CD4-positive, alpha-beta memory T cell (primary cell): ENCODE measurements around the gene HMCES. TPM values are rescaled to one million over a fixed set of nuclear protein-coding genes. Genes with fewer than 3 reads are reported as not detected.

Experiments
- CTCF ChIA-PET: fragments of 350-600 bp; sonication (Branson Sonifier 250); formaldehyde crosslinking; loops from one replicate; lab custom pipeline; 2021; ENCODE audit warnings: inconsistent platforms; ENCODE audit not compliant: partially characterized antibody; lab: Charles Lee
- POLR2A ChIA-PET: fragments of 350-600 bp; sonication (Branson Sonifier 250); formaldehyde crosslinking; loops from one replicate; lab custom pipeline; 2021; ENCODE audit not compliant: partially characterized antibody; lab: Charles Lee
- DNase-seq, 5 donors: peaks; one replicate each; pipeline versions ENCODE4 v3.0.0 to v3.0.0-alpha.2; 2020 to 2022; ENCODE audit warnings: mixed read lengths in 1 of 5
- H3K27ac ChIP-seq: one replicate; pipeline ENCODE4 v1.7.0; 2013; ENCODE audit warnings: low read depth, low read length
- H3K27me3 ChIP-seq: 2 replicates; pipeline ENCODE4 v1.7.0; 2013; ENCODE audit warnings: mild to moderate bottlenecking, low read length, moderate library complexity; ENCODE audit not compliant: insufficient read depth
- H3K36me3 ChIP-seq: 2 replicates; pipeline ENCODE4 v1.7.0; 2013; ENCODE audit warnings: mild to moderate bottlenecking, low read length, moderate library complexity; ENCODE audit not compliant: insufficient read depth
- H3K4me1 ChIP-seq: 2 replicates; pipeline ENCODE4 v1.7.0; 2013; ENCODE audit warnings: mild to moderate bottlenecking, low read length, moderate library complexity; ENCODE audit not compliant: insufficient read depth
- H3K4me3 ChIP-seq, 2 donors: one replicate each; pipeline ENCODE4 v1.7.0; 2013; ENCODE audit warnings: low read length in 2 of 2, mild to moderate bottlenecking in 1 of 2
- H3K9me3 ChIP-seq, 2 donors: one replicate each; pipeline ENCODE4 v1.7.0; 2013; ENCODE audit warnings: low read length in 2 of 2, control low read depth in 1 of 2; ENCODE audit not compliant: control insufficient read depth in 1 of 2
- H3K27ac Mint-ChIP-seq, 7 donors: one replicate each; pipeline ENCODE4 v1.8.0; 2020 to 2021; ENCODE audit warnings: mixed read lengths in 7 of 7, mild to moderate bottlenecking in 6 of 7, inconsistent platforms in 3 of 7, moderate library complexity in 3 of 7
- H3K27me3 Mint-ChIP-seq, 2 donors: one replicate each; pipeline ENCODE4 v1.8.0; 2020 to 2021; ENCODE audit warnings: mixed read lengths in 2 of 2
- H3K36me3 Mint-ChIP-seq, 2 donors: one replicate each; pipeline ENCODE4 v1.8.0; 2020 to 2021; ENCODE audit warnings: mixed read lengths in 2 of 2, inconsistent platforms in 1 of 2, mild to moderate bottlenecking in 1 of 2
- H3K4me1 Mint-ChIP-seq, 4 donors: one replicate each; pipeline ENCODE4 v1.8.0; 2020 to 2021; ENCODE audit warnings: mixed read lengths in 4 of 4, mild to moderate bottlenecking in 1 of 4
- H3K4me3 Mint-ChIP-seq, 8 donors: one replicate each; pipeline ENCODE4 v1.8.0; 2020 to 2021; ENCODE audit warnings: mixed read lengths in 8 of 8, mild to moderate bottlenecking in 7 of 8, moderate library complexity in 6 of 8, inconsistent platforms in 3 of 8
- H3K9me3 Mint-ChIP-seq, 8 donors: one replicate each; pipeline ENCODE4 v1.8.0; 2020 to 2021; ENCODE audit warnings: mixed read lengths in 8 of 8, mild to moderate bottlenecking in 5 of 8, inconsistent platforms in 3 of 8, moderate library complexity in 1 of 8
- intact Hi-C: fragments of 100-400 bp; cut with micrococcal nuclease; formaldehyde crosslinking; loops from one replicate; pipeline ENCODE4 v1.15.1; 2023
- polyA plus RNA-seq, 2 donors: library from polyadenylated mRNA; unstranded; fragments of 300-500 nt; fragmentation: Illumina TruSeq; gene quantifications; one replicate each; pipeline ENCODE4 v1.2.3, GENCODE V29; 2021
- total RNA-seq, 2 experiments: library from RNA; stranded (reverse); gene quantifications; one replicate each; pipeline ENCODE4 v1.2.3, GENCODE V29; 2021

HMCES gene
- total and polyA plus RNA-seq, 4 experiments from 2014 or later, result 50.1 to 100 (median 76.3) TPM

DNA sequence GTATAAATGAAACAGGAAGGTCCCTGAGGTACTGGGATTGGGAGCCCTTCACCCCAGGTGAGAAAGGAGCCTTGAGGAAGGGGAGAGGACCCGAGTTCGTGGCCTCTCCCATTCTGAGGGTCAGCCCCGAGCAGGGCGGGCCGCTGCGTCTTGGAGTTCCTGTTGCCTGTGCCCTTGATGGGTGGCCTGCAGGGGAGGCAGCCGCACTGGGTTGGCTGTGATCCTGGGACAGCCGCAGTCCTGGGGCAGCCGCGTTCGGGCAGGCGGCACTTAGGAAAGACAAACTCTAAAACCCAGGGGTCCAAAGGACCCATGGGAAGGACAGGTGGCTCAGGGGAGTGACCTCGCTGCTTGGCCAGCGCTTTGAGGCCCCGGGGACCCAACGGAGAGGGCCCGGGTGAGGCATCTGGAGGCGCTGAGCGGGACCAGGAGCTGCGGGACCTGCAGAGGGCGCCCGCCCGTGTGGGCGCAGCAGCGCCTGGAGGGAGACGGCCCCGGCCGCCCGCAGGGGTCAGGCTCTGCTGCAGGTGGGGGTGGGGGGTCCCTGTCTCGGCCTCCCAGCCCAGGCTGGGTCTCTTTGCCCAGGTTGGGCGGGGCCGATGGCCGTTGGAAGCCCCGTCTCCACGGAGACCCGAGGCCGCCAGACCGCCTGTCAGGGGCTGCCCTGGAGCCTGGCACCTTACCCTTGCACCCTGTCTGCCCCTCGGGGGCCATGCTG lies 65.1 kb downstream of the HMCES start:
- H3K27ac ChIP-seq, result no peak overlapping the region
- H3K4me3 Mint-ChIP-seq, result peak overlapping the region in 5 of 8 donors; percentile 13 to 78 (median 52)
- no peak overlapping the region for H3K27ac Mint-ChIP-seq
- no peaks in the 10 kb centered on the region for H3K9me3 ChIP-seq
- H3K4me1 ChIP-seq, result peaks cover 10% of the 10 kb centered on the region
- peaks cover 9 to 15% of the 10 kb centered on the region in 2 donors for H3K27me3 Mint-ChIP-seq
- peak in 4 of 5 donors; percentile 10 to 22 (median 11) for DNase-seq
- ChIA-PET POLR2A (no interaction called here), CTCF (no interaction called here)
- no peaks in the 10 kb centered on the region for H3K36me3 Mint-ChIP-seq
- H3K4me3 ChIP-seq, result no peak overlapping the region
- no peaks in the 10 kb centered on the region for H3K27me3 ChIP-seq
- peaks cover 0 to 4% (median 0%) of the 10 kb centered on the region in 8 donors for H3K9me3 Mint-ChIP-seq
- intact Hi-C loops, result loop anchor here (5.0 kb wide), 1 partner anchor 483 kb away; no protein-coding TSS in a partner anchor
- peaks cover 1 to 9% (median 4%) of the 10 kb centered on the region in 4 donors for H3K4me1 Mint-ChIP-seq
- H3K36me3 ChIP-seq, result no peaks in the 10 kb centered on the region

DNA sequence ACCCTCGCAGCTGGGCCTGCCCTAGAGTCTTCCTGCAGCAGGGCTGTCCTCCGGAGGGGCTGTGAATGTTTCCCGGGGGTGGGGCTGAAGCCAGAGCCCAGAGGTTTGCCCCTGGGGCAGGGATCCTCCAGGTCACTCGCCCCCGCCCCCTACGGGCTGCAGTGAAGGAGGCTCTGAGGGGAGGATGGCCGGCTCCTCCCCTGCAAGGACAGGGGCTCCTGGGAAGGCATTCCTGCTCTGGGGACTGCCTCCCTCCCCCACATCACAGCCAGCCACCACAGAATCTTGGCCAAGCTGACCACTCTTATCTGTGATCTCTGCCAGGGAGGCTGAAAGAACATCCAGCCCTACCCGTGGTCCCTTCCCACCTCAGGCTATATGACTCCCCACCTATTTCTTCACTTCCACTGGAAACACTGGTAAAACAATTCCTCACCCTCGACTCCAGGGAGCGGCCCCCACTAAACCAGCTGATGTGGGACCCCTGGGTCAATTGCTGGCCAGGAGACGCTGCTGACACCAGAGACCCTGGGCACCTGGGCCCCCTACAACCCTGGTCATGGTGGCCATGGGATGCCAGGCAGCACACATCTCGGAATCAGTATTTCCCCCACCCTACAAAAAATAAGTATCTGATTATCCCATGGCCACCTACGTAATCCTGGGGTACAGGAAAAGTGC lies 66.0 kb downstream of the HMCES start:
- H3K4me3 Mint-ChIP-seq, result peak overlapping the region in 2 of 8 donors; percentile 8 to 61
- Histone ChIP-seq H3K27ac (no peak overlapping the region), H3K36me3 (no peaks in the 10 kb centered on the region), H3K9me3 (no peaks in the 10 kb centered on the region), H3K4me1 (peaks cover 10% of the 10 kb centered on the region), H3K27me3 (no peaks in the 10 kb centered on the region), H3K4me3 (no peak overlapping the region)
- peaks cover 9 to 15% of the 10 kb centered on the region in 2 donors for H3K27me3 Mint-ChIP-seq
- CTCF ChIA-PET, result no interaction called here
- POLR2A ChIA-PET, result no interaction called here
- no peaks in the 10 kb centered on the region for H3K36me3 Mint-ChIP-seq
- intact Hi-C loops, result loop anchor here (5.0 kb wide), 1 partner anchor 483 kb away; no protein-coding TSS in a partner anchor
- peaks cover 0 to 4% (median 0%) of the 10 kb centered on the region in 8 donors for H3K9me3 Mint-ChIP-seq
- no peak overlapping the region for H3K27ac Mint-ChIP-seq
- peaks cover 1 to 9% (median 4%) of the 10 kb centered on the region in 4 donors for H3K4me1 Mint-ChIP-seq
- no peak for DNase-seq

DNA sequence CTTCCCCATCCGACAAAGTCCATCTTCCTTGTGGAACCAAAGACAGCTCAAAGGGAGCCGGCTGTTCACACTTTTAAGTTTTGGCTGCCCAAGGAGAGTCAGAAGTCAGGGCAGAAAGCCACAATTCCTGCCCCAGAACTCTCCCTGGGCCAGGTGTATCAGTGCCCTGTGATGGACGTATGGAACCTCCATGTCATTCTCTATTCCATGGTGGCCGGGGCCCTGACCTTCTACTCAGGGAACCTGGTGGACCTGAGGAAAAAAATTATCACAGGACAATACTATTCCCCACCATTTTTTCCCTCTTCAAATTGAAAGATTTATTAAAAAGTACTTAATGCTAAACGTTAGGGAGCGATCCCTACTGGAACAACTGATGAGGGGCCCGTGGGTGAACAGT lies 66.6 kb downstream of the HMCES start:
- Histone ChIP-seq H3K27ac (no peak overlapping the region), H3K4me1 (peaks cover 10% of the 10 kb centered on the region), H3K9me3 (no peaks in the 10 kb centered on the region), H3K36me3 (no peaks in the 10 kb centered on the region), H3K27me3 (no peaks in the 10 kb centered on the region), H3K4me3 (no peak overlapping the region)
- Mint-ChIP-seq H3K36me3 (no peaks in the 10 kb centered on the region), H3K4me1 (peaks cover 1 to 9% (median 4%) of the 10 kb centered on the region in 4 donors), H3K27ac (no peak overlapping the region), H3K4me3 (peak overlapping the region in 2 of 8 donors; percentile 8 to 61), H3K27me3 (peaks cover 9 to 15% of the 10 kb centered on the region in 2 donors), H3K9me3 (peaks cover 0 to 4% (median 0%) of the 10 kb centered on the region in 8 donors)
- intact Hi-C loops, result no loop called here
- ChIA-PET CTCF (no interaction called here), POLR2A (no interaction called here)
- no peak for DNase-seq

DNA sequence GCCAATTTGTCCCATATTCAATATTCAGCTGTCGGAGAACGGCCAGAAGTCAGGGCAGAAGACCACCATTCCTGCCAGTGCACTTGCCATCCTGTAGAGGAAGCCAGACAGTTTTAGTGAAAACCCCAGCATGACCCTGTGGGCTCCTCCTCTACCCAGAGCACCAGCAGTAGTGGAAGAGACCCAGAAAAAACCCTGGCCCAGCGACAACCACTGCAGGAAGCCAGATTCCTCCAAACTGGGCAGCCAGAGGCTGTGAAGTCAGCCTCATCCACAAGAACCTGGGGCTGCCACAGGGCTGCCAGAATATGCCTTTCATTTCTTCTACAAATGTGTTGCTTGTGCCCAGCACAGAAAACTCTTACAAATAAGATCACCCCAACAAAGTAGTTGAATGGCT lies 67.3 kb downstream of the HMCES start:
- peak overlapping the region in 1 of 7 donors; percentile 17 for H3K27ac Mint-ChIP-seq
- intact Hi-C loops, result no loop called here
- no peaks in the 10 kb centered on the region for H3K27me3 ChIP-seq
- H3K4me3 Mint-ChIP-seq, result peak overlapping the region in 1 of 8 donors; percentile 43
- peaks cover 1 to 9% (median 4%) of the 10 kb centered on the region in 4 donors for H3K4me1 Mint-ChIP-seq
- ChIA-PET POLR2A (no interaction called here), CTCF (interaction anchor here (0.7 kb wide), 1 partner anchor 9 kb away, joined by 3 read pairs; no protein-coding TSS in a partner anchor)
- H3K9me3 ChIP-seq, result no peaks in the 10 kb centered on the region
- no peaks in the 10 kb centered on the region for H3K36me3 ChIP-seq
- peaks cover 9 to 15% of the 10 kb centered on the region in 2 donors for H3K27me3 Mint-ChIP-seq
- no peak for DNase-seq
- H3K27ac ChIP-seq, result no peak overlapping the region
- H3K4me1 ChIP-seq, result peaks cover 10% of the 10 kb centered on the region
- H3K9me3 Mint-ChIP-seq, result peaks cover 0 to 4% (median 0%) of the 10 kb centered on the region in 8 donors
- H3K4me3 ChIP-seq, result no peak overlapping the region
- no peaks in the 10 kb centered on the region for H3K36me3 Mint-ChIP-seq

DNA sequence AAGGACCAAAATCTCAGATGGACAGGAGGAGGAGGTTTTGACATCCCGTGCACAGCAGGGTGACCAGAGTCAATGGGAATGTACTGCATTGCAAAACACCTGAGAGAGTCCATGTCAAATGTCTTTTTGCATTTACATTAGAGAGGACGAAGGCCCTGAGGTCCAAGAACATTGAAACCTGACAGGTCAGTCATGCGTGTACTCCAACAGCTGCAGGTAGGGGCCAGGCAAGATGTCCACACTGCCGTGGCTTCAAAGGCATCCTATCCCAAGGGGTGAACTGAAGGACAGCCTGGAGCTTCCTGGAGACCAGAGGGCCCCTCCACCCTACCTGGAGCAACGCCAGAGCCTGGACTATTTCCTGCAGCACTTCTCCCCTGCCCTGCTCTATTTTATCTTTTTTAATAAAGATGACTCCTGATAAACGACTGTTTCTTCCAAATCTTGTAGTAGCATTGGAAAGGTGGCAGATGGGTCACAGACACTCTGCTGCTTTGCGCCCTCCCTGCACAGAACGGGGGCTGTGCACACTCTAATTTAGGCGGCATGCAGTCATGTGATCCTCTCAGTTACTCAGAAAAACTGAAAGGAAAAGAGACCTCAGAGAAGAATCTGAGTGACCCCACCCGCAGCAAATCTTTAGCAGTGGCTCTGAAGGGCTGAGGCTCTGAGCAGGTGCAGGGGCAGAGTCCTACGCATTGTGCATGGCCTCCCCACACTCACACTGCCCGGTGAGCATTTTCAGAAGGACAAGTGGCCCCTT lies 68.2 kb downstream of the HMCES start:
- POLR2A ChIA-PET, result no interaction called here
- CTCF ChIA-PET, result no interaction called here
- no peak for DNase-seq
- Mint-ChIP-seq H3K27me3 (peaks cover 9 to 15% of the 10 kb centered on the region in 2 donors), H3K9me3 (peaks cover 0 to 4% (median 0%) of the 10 kb centered on the region in 8 donors), H3K36me3 (no peaks in the 10 kb centered on the region), H3K4me3 (no peak overlapping the region), H3K4me1 (peaks cover 1 to 9% (median 4%) of the 10 kb centered on the region in 4 donors), H3K27ac (no peak overlapping the region)
- Histone ChIP-seq H3K4me3 (no peak overlapping the region), H3K36me3 (no peaks in the 10 kb centered on the region), H3K27ac (no peak overlapping the region), H3K4me1 (peaks cover 10% of the 10 kb centered on the region), H3K27me3 (no peaks in the 10 kb centered on the region), H3K9me3 (no peaks in the 10 kb centered on the region)
- intact Hi-C loops, result no loop called here

DNA sequence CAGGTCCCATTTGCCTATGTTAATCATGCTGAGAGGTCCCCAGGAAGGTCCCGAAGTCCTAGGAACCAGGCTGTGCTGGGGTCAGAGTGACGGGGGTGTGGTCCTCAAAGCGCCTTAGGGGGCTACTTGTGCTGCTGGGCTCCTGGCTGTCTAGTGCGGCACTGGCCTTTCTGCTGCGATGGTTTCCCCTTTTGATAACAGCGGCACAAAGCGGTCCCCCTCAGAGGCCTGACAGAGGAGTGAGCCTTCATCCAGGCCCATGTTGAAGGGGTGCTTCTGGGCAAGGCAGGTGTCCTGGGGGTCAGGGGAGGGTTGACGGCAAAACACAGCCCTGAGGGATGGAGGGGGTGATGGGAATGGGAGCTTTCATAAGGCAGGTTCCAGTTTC lies 68.8 kb downstream of the HMCES start:
- H3K9me3 ChIP-seq, result no peaks in the 10 kb centered on the region
- Mint-ChIP-seq H3K4me3 (no peak overlapping the region), H3K27me3 (peaks cover 9 to 13% of the 10 kb centered on the region in 2 donors), H3K27ac (no peak overlapping the region), H3K36me3 (no peaks in the 10 kb centered on the region), H3K4me1 (peaks cover 1 to 9% (median 4%) of the 10 kb centered on the region in 4 donors), H3K9me3 (peaks cover 0 to 4% (median 0%) of the 10 kb centered on the region in 8 donors)
- peaks cover 10% of the 10 kb centered on the region for H3K4me1 ChIP-seq
- H3K4me3 ChIP-seq, result no peak overlapping the region
- ChIA-PET CTCF (no interaction called here), POLR2A (no interaction called here)
- no peak for DNase-seq
- no peaks in the 10 kb centered on the region for H3K27me3 ChIP-seq
- intact Hi-C loops, result no loop called here
- no peak overlapping the region for H3K27ac ChIP-seq
- H3K36me3 ChIP-seq, result no peaks in the 10 kb centered on the region

DNA sequence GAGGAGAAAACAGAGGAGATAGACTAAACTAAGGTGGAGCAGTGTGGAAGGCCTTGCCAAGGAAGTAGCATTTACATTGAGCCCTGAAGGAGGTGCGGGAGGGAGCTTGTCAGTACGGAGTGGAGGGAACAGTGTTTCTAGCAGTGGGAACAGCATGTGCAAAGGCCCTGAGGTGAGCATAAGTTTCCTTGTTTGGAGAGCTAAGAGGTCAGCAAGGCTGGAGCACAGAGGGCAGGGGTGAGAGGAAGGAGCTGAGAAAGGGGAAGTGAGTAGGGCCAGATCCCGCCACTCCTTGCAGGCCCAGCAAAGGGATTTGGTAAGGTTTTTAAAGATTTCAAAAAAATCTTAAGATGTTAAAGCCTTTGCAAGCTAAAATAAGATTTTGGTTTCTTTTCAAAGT lies 70.1 kb downstream of the HMCES start:
- Mint-ChIP-seq H3K4me1 (peaks cover 0 to 6% (median under 1%) of the 10 kb centered on the region in 4 donors), H3K27ac (no peak overlapping the region), H3K9me3 (peaks cover 0 to 4% (median 0%) of the 10 kb centered on the region in 8 donors), H3K4me3 (no peak overlapping the region), H3K36me3 (no peaks in the 10 kb centered on the region), H3K27me3 (peaks cover 4 to 5% of the 10 kb centered on the region in 2 donors)
- no peak for DNase-seq
- Histone ChIP-seq H3K27ac (no peak overlapping the region), H3K4me1 (peaks cover 6% of the 10 kb centered on the region), H3K4me3 (no peak overlapping the region), H3K36me3 (no peaks in the 10 kb centered on the region), H3K27me3 (no peaks in the 10 kb centered on the region), H3K9me3 (no peaks in the 10 kb centered on the region)
- ChIA-PET POLR2A (no interaction called here), CTCF (no interaction called here)
- intact Hi-C loops, result no loop called here
